Right renal cortex interstitium (tissue), 3 donors: ENCODE measurements around the gene FUZ. TPM values are rescaled to one million over a fixed set of nuclear protein-coding genes. Genes with fewer than 3 reads are reported as not detected.

Experiments used
- DNase-seq, 3 donors: peaks; one replicate each; pipeline ENCODE4 v3.0.0-alpha.2; 2013; ENCODE audit warnings: low read depth in 3 of 3, low spot score in 2 of 3
- polyA plus RNA-seq, 3 donors: library from polyadenylated mRNA; unstranded; fragments of 120-200 nt; gene quantifications; one replicate each; pipeline ENCODE4 v1.2.1, GENCODE V29; 2013; ENCODE audit not compliant: insufficient read length in 3 of 3

The FUZ gene
- polyA plus RNA-seq, 3 donors, result 29.3 to 37.1 (median 37.0) TPM

DNA sequence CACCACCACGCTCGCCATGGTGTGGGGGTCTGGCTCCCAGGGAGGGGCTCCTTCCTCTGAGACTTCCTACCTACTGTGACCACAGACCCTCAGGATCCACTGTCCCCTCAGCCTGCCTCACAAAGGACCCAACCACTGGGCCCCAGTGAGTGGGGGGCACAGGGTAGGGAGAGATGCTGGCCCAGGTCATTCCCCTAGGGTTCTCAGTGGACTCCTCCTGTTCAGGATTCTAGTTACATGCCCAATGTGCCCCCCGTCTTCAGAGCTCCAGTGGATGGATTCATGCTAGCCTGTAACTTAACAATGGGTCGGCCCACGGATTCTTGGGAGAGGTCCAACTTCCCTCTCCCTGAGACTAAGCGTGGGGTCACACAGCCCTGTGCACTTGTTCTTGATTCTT, 49.9 kb downstream of the FUZ start, which contains the start of gene TSKS:
TSKS (minus strand) TSS at position 77 of the 400 bp plus-strand sequence; CDS start at position 18, 59 bp downstream.
- DNase-seq, result no peak

DNA sequence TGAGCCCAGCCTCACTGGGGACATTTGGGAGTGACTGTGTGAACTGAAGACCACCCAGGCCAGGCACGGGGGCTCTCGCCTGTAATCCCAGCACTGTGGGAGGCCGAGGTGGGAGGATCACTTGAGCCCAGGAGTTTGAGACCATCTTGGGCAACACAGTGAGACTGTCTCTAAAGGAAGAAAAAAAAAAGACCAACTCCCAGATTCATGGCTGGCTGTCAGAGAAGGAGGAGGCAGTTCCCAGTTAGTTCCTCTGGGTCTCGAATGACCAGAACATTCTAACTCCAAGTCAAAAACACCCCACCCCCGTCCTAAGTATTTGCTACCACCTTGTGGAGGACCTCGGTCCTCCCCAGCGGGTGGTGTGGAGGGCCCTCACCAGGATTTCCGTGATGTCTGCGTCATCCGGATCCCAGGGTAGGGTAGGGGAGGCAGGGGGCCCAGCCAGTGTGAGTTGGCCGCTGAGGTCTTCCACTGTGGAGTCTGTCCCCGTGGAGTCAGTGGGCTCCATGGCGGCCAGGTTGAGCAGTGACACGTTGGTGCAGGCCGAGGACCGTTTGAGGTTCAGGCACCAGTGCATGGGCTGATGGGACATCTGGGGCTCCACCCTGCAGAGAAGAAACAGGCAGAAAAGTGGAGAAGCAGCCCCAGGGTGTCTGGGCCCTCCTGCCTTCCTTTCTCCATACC, 51.3 kb downstream of the FUZ start:
- DNase-seq, result no peak

DNA sequence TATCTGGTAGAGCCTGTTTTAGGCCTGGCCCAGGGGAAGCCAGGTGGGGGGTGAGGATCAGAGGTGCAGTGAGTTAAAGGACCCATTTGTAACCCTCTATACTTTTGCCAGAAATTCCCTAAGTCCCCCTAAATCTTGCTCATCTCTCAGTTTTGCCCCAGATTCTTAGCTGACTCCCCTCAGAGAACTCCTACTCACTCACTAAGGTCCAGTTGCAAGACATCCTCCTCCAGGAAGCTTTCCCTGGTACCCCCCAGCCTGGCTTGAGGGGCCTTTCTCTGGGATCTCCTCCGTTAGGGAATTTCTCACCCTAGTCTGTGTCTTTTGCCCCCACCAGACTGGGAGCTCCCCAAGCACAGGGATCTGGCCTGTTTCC, 51.9 kb downstream of the FUZ start:
- no peak for DNase-seq

DNA sequence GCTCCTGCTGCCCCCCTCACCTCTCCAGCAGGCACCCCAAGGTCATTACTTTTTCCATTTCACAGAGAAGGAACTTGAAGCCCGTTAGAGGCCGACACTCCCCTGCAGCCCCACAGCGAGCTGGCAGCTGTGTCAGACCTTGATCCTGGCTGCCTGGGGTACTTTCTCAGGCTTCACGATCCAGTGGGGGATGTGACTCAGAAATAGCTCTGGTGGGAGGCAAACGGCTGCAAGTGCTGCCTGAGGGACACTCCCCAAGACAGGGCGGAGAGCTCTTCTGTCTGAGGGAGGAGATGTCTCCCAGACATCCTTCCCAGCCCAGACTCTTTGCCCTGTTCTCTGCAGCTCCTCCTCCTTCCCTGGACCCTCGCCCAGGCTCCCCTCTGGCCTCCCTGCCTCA, 54.8 kb downstream of the FUZ start:
- DNase-seq, result no peak

Other genes with a start within 250 kb of the FUZ start
- 10 to 100 TPM; 61.2 to 69.1 (median 64.3) TPM for gene NOSIP, start 232.7 kb downstream of the FUZ start, polyA plus RNA-seq
- 1 to 10 TPM; 7.1 to 8.5 (median 7.1) TPM for gene PRRG2, start 232.0 kb downstream of the FUZ start, polyA plus RNA-seq
- gene PRR12, start 222.1 kb downstream of the FUZ start, polyA plus RNA-seq, result 10 to 100 TPM; 13.6 to 16.3 (median 15.1) TPM
- 10 to 100 TPM; 19.8 to 23.1 (median 21.3) TPM for gene RRAS, start 173.1 kb downstream of the FUZ start, polyA plus RNA-seq
- gene SCAF1, start 171.1 kb downstream of the FUZ start, polyA plus RNA-seq, result 10 to 100 TPM; 24.3 to 31.6 (median 25.6) TPM
- gene IRF3, start 147.4 kb downstream of the FUZ start, polyA plus RNA-seq, result 10 to 100 TPM; 37.6 to 41.5 (median 39.3) TPM
- 10 to 100 TPM; 16.4 to 21.9 (median 19.4) TPM for gene BCL2L12, start 147.4 kb downstream of the FUZ start, polyA plus RNA-seq
- gene PRMT1, start 136.0 kb downstream of the FUZ start, polyA plus RNA-seq, result 100 to 1,000 TPM; 205 to 221 (median 219) TPM
- under 1 TPM; 0.64 to 0.67 (median 0.64) TPM for gene ADM5, start 123.7 kb downstream of the FUZ start, polyA plus RNA-seq
- 10 to 100 TPM in 1 of 3 donors, 1 to 10 TPM in 2; 8.0 to 10.9 (median 9.0) TPM for gene CPT1C, start 122.2 kb downstream of the FUZ start, polyA plus RNA-seq
- gene TSKS, start 50.0 kb downstream of the FUZ start, polyA plus RNA-seq, result under 1 TPM in 2 of 3 donors, not detected in 1; 0.10 to 0.15 TPM
- gene AP2A1, start 46.3 kb downstream of the FUZ start, polyA plus RNA-seq, result 10 to 100 TPM; 40.8 to 48.0 (median 43.7) TPM
- gene MED25, start 5.0 kb upstream of the FUZ start, polyA plus RNA-seq, result 10 to 100 TPM; 55.8 to 65.6 (median 56.0) TPM
- gene PTOV1, start 37.9 kb upstream of the FUZ start, polyA plus RNA-seq, result 100 to 1,000 TPM; 239 to 280 (median 278) TPM
- gene PNKP, start 54.3 kb upstream of the FUZ start, polyA plus RNA-seq, result 10 to 100 TPM; 33.4 to 43.9 (median 36.2) TPM
- gene AKT1S1, start 64.1 kb upstream of the FUZ start, polyA plus RNA-seq, result 10 to 100 TPM; 22.8 to 29.3 (median 25.8) TPM
- gene TBC1D17, start 64.4 kb upstream of the FUZ start, polyA plus RNA-seq, result 10 to 100 TPM; 32.9 to 42.0 (median 37.2) TPM
- gene IL4I1, start 83.6 kb upstream of the FUZ start, polyA plus RNA-seq, result 1 to 10 TPM; 3.2 to 3.5 (median 3.2) TPM
- gene ATF5, start 115.9 kb upstream of the FUZ start, polyA plus RNA-seq, result 10 to 100 TPM; 19.7 to 20.8 (median 20.6) TPM
- 10 to 100 TPM; 49.9 to 54.6 (median 53.2) TPM for gene NUP62, start 116.2 kb upstream of the FUZ start, polyA plus RNA-seq
- 1 to 10 TPM; 3.9 to 4.8 (median 4.6) TPM for gene SIGLEC11, start 147.9 kb upstream of the FUZ start, polyA plus RNA-seq
- 10 to 100 TPM; 45.1 to 51.0 (median 46.3) TPM for gene VRK3, start 212.1 kb upstream of the FUZ start, polyA plus RNA-seq
- 10 to 100 TPM; 15.1 to 16.8 (median 16.0) TPM for gene ZNF473, start 212.7 kb upstream of the FUZ start, polyA plus RNA-seq